ENCODE measurements around the gene BMP15. TPM values are rescaled to one million over a fixed set of nuclear protein-coding genes. Genes with fewer than 3 reads are reported as not detected.
A peak's percentile ranks its signal among the peaks of the same experiment; 100 is the strongest.

BMP15 gene
- polyA plus RNA-seq, 1 experiment = not detected

DNA sequence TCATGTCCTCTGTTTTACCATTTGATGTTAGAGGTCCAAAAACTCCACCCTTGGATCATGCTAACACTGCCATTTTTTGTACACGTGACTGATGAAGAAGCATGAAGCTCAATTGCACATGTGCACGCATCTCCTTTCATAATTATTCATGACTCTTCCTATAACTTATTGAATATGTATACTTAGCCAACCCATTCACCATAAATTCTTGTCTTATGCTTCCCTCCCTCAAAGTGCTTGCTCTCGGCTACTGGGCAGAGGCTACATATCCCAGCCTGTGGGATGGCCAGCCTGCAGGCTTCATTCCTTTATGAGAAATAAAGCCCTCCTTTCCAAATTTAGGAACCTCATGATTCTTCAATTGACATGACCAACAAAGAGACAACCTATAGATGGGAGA is 17.5 kb upstream of the BMP15 start:
- CTCF ChIA-PET = no interaction called here
- POLR2A ChIA-PET = no interaction called here
- Histone ChIP-seq H3K27me3 (ENCODE audit: control insufficient read depth, insufficient read depth, low read length) (no peaks in the 10 kb centered on the region), H3K4me3 (ENCODE audit: low read depth, low read length) (no peak overlapping the region), H3K36me3 (ENCODE audit: control insufficient read depth, insufficient read depth, low read length) (no peaks in the 10 kb centered on the region)
- DNase-seq (ENCODE audit: low read depth) = no peak
- TF ChIP-seq, protein P1, sequence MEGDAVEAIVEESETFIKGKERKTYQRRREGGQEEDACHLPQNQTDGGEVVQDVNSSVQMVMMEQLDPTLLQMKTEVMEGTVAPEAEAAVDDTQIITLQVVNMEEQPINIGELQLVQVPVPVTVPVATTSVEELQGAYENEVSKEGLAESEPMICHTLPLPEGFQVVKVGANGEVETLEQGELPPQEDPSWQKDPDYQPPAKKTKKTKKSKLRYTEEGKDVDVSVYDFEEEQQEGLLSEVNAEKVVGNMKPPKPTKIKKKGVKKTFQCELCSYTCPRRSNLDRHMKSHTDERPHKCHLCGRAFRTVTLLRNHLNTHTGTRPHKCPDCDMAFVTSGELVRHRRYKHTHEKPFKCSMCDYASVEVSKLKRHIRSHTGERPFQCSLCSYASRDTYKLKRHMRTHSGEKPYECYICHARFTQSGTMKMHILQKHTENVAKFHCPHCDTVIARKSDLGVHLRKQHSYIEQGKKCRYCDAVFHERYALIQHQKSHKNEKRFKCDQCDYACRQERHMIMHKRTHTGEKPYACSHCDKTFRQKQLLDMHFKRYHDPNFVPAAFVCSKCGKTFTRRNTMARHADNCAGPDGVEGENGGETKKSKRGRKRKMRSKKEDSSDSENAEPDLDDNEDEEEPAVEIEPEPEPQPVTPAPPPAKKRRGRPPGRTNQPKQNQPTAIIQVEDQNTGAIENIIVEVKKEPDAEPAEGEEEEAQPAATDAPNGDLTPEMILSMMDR (IDR thresholded peaks at IDR 0.05; ENCODE audit: insufficient read depth, low read depth, low read length) = no peak

- no peaks in the 10 kb centered on the region for H3K36me3 ChIP-seq (ENCODE audit: control insufficient read depth, insufficient read depth, low read length)
- TF ChIP-seq, protein P1 (IDR thresholded peaks at IDR 0.05; ENCODE audit: insufficient read depth, low read depth, low read length) = no peak
- ChIA-PET POLR2A (no interaction called here), CTCF (no interaction called here)
- no peak overlapping the region for H3K4me3 ChIP-seq (ENCODE audit: low read depth, low read length)
- DNase-seq (ENCODE audit: low read depth) = no peak
- H3K27me3 ChIP-seq (ENCODE audit: control insufficient read depth, insufficient read depth, low read length) = no peaks in the 10 kb centered on the region
Measured at GRCh38 chrX:50893466-50893865, 17.1 kb upstream of the BMP15 start.

GRCh38 chrX:50905334-50905733 is 5.2 kb upstream of the BMP15 start:
- ChIA-PET POLR2A (no interaction called here), CTCF (interaction anchor here (1.3 to 1.5 kb wide), 2 partner anchors 9 to 13 kb away, joined by 3 to 5 read pairs; no protein-coding TSS in a partner anchor)
- no peaks in the 10 kb centered on the region for H3K27me3 ChIP-seq (ENCODE audit: control insufficient read depth, insufficient read depth, low read length)
- no peak overlapping the region for H3K4me3 ChIP-seq (ENCODE audit: low read depth, low read length)
- no peak for DNase-seq (ENCODE audit: low read depth)
- no peaks in the 10 kb centered on the region for H3K36me3 ChIP-seq (ENCODE audit: control insufficient read depth, insufficient read depth, low read length)
- TF ChIP-seq, protein P1 (IDR thresholded peaks at IDR 0.05; ENCODE audit: insufficient read depth, low read depth, low read length) = no peak

DNA sequence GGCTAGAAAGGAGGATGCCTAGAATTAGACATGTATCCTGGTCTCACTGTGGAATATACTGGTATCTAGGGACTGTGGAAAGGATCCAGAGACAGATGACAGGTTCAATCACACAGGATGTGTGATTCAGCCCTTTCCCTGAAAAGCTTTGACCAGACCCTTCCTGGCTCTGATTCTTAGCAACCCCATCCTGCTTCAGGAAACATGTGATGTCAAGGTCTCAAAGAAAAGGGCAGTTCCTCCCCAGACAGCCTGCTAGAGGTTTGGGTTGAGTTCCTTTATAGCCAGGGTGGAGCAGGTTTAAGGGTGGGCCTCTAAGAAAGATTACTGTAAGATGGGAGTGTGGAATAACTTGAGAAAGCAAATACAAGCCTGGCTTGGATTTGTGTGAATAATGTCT is 3.0 kb downstream of the BMP15 start:
- DNase-seq (ENCODE audit: low read depth) = no peak
- H3K27me3 ChIP-seq (ENCODE audit: control insufficient read depth, insufficient read depth, low read length) = no peaks in the 10 kb centered on the region
- POLR2A ChIA-PET = no interaction called here
- no peak overlapping the region for H3K4me3 ChIP-seq (ENCODE audit: low read depth, low read length)
- CTCF ChIA-PET = no interaction called here
- H3K36me3 ChIP-seq (ENCODE audit: control insufficient read depth, insufficient read depth, low read length) = no peaks in the 10 kb centered on the region
- TF ChIP-seq, protein P1 (IDR thresholded peaks at IDR 0.05; ENCODE audit: insufficient read depth, low read depth, low read length) = no peak

DNA sequence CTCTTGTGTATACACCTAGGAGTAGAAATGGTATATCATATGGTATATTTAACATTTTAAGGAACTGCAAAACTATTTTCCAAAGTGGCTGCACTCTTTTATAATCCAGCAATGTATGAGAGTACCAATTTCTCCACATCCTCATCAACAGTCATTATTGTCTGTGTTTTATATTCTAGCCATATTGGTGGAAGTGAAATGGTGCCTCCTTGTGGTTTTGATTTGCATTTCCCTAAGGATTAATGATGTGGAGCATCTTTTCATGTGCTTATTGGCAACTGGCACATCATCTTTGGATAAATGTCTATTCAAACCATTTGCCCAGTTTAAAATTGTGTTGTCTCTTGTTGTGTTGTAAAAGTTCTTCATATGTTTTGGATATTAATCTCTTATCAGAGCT is 9.6 kb downstream of the BMP15 start:
- TF ChIP-seq, protein P1 (IDR thresholded peaks at IDR 0.05; ENCODE audit: insufficient read depth, low read depth, low read length) = peak; percentile 30; the same call in 1 of the 2 replicates
- ChIA-PET POLR2A (no interaction called here), CTCF (interaction anchor here (0.6 to 1.4 kb wide), 3 partner anchors 21 to 237 kb away, joined by 3 read pairs; no protein-coding TSS in a partner anchor)
- H3K27me3 ChIP-seq (ENCODE audit: control insufficient read depth, insufficient read depth, low read length) = no peaks in the 10 kb centered on the region
- no peak for DNase-seq (ENCODE audit: low read depth)
- no peaks in the 10 kb centered on the region for H3K36me3 ChIP-seq (ENCODE audit: control insufficient read depth, insufficient read depth, low read length)
- no peak overlapping the region for H3K4me3 ChIP-seq (ENCODE audit: low read depth, low read length)

All from BJ (cell line).